ENCODE data around the gene GRWD1. TPM values are rescaled to one million over a fixed set of nuclear protein-coding genes. Genes with fewer than 3 reads are reported as not detected.
A peak's percentile ranks its signal among the peaks of the same experiment; 100 is the strongest.

GRWD1 gene
- total and polyA plus RNA-seq, 10 of the 15 experiments (the other 5 are each of a cell fraction or from before 2014, with no cell fraction given) = 1.4 to 103 (median 30.7) TPM

DNA sequence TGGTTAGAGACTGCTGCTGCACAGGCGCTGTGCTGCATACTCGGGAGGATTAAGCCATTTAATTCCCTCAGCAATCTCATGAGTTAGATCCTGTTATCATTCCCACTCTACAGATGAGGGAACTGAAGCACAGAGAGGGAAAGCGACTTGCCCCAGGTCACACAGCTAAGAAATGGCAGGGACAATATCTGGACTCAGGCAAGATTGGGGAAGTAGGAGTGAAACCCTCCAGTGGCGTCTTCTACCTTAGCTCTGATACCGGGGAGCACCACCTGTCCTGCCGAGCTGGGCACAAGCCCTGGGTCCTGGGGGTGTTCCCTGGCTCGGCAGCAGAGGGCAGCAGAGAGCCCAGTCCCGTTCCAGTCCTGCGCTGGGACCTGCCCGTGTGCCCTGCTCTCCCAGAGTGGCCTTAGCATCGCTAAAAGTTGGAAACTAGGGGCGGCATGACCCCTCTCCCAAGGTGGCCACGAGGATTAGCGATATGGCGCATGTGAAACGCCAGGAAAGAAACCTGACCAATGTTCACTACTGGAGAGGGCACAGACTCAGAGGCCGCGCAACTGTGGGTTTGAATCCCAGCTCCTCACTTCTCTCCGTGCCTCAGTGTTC, 43.9 kb downstream of the GRWD1 start (continued):
- TF ChIP-seq STAT3 (IDR thresholded peaks at IDR 0.05; ENCODE audit: low read depth, low read length) (no peak), TARDBP (IDR thresholded peaks at IDR 0.05; ENCODE audit: borderline replicate concordance) (no peak), CBFB (IDR thresholded peaks at IDR 0.05; ENCODE audit: low read depth) (no peak), SPI1 (IDR thresholded peaks at IDR 0.05; ENCODE audit: borderline replicate concordance, insufficient read depth, low read depth, low read length) (peak; percentile 75), HCFC1 (IDR thresholded peaks at IDR 0.05; ENCODE audit: low read length) (no peak), NFXL1 (IDR thresholded peaks at IDR 0.05; ENCODE audit: borderline replicate concordance) (peak; percentile 88), BHLHE40 (IDR thresholded peaks at IDR 0.05; ENCODE audit: borderline replicate concordance in 1 of 2, low read depth in 2 of 2, low read length in 1 of 2) (peak; percentile 53 to 56; a peak in 3 of 4 replicates), EED (IDR thresholded peaks at IDR 0.05; ENCODE audit: low read depth) (0 out of 2 replicates have a peak, but pooled peaks have one; percentile 14), CBX5 (IDR thresholded peaks at IDR 0.05; ENCODE audit: low read depth) (no peak), SIX5 (IDR thresholded peaks at IDR 0.05; ENCODE audit: low read depth, low read length, severe bottlenecking) (no peak), SMC3 (IDR thresholded peaks at IDR 0.05; ENCODE audit: borderline replicate concordance, low read length) (peak; percentile 74; the same call in 1 of the 2 replicates), ESRRA (IDR thresholded peaks at IDR 0.05; ENCODE audit: low read length) (no peak), DPF2 (IDR thresholded peaks at IDR 0.05) (0 out of 2 replicates have a peak, but pooled peaks have one; percentile 46), MYC (IDR thresholded peaks at IDR 0.05; ENCODE audit: insufficient read depth, insufficient read length, insufficient replicate concordance, low read length, severe bottlenecking) (no peak), SMARCA5 (IDR thresholded peaks at IDR 0.05) (peak; percentile 84)
- TF ChIP-seq, protein P1, sequence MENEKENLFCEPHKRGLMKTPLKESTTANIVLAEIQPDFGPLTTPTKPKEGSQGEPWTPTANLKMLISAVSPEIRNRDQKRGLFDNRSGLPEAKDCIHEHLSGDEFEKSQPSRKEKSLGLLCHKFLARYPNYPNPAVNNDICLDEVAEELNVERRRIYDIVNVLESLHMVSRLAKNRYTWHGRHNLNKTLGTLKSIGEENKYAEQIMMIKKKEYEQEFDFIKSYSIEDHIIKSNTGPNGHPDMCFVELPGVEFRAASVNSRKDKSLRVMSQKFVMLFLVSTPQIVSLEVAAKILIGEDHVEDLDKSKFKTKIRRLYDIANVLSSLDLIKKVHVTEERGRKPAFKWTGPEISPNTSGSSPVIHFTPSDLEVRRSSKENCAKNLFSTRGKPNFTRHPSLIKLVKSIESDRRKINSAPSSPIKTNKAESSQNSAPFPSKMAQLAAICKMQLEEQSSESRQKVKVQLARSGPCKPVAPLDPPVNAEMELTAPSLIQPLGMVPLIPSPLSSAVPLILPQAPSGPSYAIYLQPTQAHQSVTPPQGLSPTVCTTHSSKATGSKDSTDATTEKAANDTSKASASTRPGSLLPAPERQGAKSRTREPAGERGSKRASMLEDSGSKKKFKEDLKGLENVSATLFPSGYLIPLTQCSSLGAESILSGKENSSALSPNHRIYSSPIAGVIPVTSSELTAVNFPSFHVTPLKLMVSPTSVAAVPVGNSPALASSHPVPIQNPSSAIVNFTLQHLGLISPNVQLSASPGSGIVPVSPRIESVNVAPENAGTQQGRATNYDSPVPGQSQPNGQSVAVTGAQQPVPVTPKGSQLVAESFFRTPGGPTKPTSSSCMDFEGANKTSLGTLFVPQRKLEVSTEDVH (IDR thresholded peaks at IDR 0.05; ENCODE audit: low read depth, partially characterized antibody) = no peak
- TF ChIP-seq, protein P2, sequence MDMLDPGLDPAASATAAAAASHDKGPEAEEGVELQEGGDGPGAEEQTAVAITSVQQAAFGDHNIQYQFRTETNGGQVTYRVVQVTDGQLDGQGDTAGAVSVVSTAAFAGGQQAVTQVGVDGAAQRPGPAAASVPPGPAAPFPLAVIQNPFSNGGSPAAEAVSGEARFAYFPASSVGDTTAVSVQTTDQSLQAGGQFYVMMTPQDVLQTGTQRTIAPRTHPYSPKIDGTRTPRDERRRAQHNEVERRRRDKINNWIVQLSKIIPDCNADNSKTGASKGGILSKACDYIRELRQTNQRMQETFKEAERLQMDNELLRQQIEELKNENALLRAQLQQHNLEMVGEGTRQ (IDR thresholded peaks at IDR 0.05; ENCODE audit: borderline replicate concordance, low read depth, low read length) = no peak
- TF ChIP-seq, protein P3, sequence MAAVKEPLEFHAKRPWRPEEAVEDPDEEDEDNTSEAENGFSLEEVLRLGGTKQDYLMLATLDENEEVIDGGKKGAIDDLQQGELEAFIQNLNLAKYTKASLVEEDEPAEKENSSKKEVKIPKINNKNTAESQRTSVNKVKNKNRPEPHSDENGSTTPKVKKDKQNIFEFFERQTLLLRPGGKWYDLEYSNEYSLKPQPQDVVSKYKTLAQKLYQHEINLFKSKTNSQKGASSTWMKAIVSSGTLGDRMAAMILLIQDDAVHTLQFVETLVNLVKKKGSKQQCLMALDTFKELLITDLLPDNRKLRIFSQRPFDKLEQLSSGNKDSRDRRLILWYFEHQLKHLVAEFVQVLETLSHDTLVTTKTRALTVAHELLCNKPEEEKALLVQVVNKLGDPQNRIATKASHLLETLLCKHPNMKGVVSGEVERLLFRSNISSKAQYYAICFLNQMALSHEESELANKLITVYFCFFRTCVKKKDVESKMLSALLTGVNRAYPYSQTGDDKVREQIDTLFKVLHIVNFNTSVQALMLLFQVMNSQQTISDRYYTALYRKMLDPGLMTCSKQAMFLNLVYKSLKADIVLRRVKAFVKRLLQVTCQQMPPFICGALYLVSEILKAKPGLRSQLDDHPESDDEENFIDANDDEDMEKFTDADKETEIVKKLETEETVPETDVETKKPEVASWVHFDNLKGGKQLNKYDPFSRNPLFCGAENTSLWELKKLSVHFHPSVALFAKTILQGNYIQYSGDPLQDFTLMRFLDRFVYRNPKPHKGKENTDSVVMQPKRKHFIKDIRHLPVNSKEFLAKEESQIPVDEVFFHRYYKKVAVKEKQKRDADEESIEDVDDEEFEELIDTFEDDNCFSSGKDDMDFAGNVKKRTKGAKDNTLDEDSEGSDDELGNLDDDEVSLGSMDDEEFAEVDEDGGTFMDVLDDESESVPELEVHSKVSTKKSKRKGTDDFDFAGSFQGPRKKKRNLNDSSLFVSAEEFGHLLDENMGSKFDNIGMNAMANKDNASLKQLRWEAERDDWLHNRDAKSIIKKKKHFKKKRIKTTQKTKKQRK (IDR thresholded peaks at IDR 0.05; ENCODE audit: low read depth, low read length) = no peak
- TF ChIP-seq, protein P4, sequence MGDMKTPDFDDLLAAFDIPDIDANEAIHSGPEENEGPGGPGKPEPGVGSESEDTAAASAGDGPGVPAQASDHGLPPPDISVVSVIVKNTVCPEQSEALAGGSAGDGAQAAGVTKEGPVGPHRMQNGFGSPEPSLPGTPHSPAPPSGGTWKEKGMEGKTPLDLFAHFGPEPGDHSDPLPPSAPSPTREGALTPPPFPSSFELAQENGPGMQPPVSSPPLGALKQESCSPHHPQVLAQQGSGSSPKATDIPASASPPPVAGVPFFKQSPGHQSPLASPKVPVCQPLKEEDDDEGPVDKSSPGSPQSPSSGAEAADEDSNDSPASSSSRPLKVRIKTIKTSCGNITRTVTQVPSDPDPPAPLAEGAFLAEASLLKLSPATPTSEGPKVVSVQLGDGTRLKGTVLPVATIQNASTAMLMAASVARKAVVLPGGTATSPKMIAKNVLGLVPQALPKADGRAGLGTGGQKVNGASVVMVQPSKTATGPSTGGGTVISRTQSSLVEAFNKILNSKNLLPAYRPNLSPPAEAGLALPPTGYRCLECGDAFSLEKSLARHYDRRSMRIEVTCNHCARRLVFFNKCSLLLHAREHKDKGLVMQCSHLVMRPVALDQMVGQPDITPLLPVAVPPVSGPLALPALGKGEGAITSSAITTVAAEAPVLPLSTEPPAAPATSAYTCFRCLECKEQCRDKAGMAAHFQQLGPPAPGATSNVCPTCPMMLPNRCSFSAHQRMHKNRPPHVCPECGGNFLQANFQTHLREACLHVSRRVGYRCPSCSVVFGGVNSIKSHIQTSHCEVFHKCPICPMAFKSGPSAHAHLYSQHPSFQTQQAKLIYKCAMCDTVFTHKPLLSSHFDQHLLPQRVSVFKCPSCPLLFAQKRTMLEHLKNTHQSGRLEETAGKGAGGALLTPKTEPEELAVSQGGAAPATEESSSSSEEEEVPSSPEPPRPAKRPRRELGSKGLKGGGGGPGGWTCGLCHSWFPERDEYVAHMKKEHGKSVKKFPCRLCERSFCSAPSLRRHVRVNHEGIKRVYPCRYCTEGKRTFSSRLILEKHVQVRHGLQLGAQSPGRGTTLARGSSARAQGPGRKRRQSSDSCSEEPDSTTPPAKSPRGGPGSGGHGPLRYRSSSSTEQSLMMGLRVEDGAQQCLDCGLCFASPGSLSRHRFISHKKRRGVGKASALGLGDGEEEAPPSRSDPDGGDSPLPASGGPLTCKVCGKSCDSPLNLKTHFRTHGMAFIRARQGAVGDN (IDR thresholded peaks at IDR 0.05) = no peak

Data from GM12878 (cell line).